Subcutaneous adipose tissue (tissue), 4 donors: Measurements from ENCODE around the gene CTDP1. TPM values are rescaled to one million over a fixed set of nuclear protein-coding genes. Genes with fewer than 3 reads are reported as not detected.

Experiments used
- total RNA-seq, 4 donors: library from RNA; depleted of rRNA; stranded (reverse); fragments of >200 nt; gene quantifications; one replicate each; pipeline ENCODE4 v1.1.0, GENCODE V29; 2016
- TF ChIP-seq, protein P1 (sequence below): fragments of 450-650 bp; IDR thresholded peaks from one replicate; pipeline ENCODE4 v1.5.1; 2016; ENCODE audit warnings: low read depth, mild to moderate bottlenecking, control low read depth, antibody characterized with exemption, moderate library complexity

CTDP1 gene
- total RNA-seq, 4 donors from 2014 or later: 11.3 to 19.2 (median 16.2) TPM

DNA sequence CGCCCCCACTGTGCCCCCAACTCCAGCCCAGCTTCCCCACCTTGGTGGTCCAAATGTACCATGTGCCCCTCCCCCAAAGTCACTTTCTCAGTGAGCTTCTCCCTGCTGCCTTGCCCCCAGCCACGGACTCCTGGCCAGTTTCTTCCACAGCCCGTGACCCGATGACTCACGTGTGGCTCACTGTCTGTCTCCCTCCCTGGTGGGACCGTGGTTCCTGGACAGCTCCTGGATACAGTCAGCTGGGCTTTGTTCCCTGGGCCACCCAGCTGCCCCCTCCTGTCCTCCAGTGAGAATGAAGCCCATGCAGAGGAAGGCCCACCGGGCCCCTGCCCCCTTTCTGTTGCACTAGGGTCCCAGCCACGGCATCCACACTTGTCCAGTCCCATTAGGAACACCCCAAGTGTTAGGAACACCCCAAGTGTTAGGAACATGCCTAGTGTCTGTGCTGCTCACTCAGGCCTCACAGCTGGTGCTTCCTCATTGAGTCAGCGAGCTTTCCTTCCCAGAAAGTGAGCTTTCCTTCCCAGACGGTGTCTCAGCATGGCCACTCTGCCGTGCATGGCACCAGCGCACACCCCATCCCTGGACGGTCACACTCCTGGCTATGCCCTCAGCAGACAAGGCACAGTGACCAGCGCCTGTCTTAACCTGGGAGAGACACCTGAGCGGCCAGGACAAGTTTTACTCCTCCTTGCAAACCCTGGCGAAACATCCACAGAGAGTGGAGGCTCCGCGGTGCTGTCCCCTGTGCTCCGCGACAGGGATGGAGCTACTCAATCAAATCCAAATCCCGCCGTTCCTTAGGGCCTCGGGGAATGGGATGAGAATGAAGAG is 44.8 kb upstream of the CTDP1 start:
- TF ChIP-seq, protein P1, sequence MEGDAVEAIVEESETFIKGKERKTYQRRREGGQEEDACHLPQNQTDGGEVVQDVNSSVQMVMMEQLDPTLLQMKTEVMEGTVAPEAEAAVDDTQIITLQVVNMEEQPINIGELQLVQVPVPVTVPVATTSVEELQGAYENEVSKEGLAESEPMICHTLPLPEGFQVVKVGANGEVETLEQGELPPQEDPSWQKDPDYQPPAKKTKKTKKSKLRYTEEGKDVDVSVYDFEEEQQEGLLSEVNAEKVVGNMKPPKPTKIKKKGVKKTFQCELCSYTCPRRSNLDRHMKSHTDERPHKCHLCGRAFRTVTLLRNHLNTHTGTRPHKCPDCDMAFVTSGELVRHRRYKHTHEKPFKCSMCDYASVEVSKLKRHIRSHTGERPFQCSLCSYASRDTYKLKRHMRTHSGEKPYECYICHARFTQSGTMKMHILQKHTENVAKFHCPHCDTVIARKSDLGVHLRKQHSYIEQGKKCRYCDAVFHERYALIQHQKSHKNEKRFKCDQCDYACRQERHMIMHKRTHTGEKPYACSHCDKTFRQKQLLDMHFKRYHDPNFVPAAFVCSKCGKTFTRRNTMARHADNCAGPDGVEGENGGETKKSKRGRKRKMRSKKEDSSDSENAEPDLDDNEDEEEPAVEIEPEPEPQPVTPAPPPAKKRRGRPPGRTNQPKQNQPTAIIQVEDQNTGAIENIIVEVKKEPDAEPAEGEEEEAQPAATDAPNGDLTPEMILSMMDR: no peak

DNA sequence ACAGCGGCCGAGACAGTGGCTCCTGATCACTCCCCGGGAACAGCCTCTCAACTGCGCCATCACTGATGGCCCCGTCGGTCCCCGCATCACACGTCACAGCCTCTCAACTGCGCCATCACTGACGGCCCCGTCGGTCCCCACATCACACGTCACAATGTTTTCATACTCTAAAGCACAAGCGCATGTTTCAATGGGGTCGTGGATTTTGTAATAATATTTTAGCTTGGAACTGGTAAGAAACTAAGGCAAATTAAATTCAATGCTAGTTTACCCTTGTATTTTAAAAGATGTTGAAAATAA is 44.2 kb upstream of the CTDP1 start:
- TF ChIP-seq, protein P1: no peak

DNA sequence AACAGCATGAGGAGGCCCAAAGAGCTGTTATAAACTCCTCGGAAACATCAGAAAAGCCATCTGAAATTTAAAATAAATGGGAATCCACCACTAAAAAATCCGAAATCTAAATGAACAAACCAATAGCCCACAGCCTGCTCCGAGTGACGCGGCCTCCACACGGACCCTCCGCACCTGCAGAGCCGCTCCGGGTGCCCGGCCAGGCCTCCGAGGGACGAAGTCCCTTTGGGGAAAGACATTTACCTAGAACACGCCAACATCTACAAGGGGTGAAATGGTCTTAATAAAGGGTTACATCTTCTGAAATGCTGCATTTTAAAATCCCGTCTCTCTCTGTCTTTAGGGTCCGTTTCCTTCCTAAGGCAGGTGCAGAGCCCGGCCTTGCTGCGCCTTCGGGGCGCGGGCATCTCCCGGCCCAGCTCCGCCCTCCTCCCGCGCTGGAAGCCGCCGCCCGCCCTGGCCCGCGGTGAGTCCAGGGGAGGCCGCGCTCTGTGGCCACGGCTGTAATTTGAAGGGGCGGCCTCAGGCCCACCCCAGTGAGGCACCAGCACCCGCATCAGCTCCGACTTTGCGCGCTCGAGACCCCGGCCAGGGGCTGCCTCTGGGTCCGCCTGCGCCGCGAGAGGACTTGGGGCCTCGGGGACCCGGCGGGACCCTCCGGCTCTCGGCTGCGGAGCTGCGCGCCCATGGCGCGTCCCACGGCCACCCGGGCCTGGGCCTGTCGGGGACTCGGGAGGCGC is 42.3 kb upstream of the CTDP1 start:
- TF ChIP-seq, protein P1: no peak

DNA sequence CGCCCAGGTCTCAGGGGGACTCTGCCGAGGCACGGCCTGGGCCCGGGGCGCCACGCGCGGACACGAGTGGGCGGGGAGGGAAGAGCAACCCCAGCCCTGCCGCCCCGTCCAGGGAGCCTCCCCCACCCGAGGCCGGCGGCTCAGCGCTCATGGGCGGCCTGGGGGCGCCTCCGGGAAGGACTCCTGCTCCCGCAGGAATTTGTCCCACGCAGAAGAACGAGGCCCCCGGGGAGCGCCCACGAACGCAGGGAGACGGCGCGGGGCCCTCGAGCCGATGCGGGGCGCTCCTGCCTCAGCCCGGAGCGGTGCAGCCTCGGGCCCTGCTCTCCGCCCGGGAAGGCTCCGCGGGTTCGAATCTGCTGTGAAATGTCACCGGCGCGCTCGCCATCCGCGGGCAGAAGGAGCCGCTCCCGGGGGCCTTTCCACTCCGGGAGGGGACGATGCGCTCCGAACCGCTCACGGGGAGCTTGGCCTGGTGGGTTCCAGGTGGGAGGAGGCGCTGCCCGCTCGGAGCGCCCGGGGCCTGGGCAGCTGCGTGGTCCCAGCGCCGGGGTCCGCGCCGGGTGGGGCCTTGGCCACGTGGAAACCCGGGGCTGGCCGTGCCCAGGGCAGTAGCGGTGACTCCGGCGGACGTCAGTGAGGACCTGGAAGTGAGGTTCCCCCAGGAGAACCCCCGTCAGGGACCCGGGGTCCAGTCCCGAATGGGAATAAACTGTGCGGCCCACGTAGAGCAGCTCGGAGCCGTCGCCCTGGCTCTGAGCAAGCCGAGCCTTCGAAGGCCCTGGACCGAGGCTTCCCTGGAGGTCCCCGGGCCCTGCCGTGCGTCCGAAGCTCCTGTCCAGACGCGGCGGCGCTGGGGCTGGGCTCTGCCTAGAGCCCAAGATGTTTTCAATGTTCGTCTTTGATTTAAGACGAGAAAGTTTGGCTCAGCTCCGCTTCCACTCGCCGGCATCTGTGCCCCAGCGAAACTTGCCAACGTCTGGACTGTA is 41.4 kb upstream of the CTDP1 start:
- TF ChIP-seq, protein P1: no peak

DNA sequence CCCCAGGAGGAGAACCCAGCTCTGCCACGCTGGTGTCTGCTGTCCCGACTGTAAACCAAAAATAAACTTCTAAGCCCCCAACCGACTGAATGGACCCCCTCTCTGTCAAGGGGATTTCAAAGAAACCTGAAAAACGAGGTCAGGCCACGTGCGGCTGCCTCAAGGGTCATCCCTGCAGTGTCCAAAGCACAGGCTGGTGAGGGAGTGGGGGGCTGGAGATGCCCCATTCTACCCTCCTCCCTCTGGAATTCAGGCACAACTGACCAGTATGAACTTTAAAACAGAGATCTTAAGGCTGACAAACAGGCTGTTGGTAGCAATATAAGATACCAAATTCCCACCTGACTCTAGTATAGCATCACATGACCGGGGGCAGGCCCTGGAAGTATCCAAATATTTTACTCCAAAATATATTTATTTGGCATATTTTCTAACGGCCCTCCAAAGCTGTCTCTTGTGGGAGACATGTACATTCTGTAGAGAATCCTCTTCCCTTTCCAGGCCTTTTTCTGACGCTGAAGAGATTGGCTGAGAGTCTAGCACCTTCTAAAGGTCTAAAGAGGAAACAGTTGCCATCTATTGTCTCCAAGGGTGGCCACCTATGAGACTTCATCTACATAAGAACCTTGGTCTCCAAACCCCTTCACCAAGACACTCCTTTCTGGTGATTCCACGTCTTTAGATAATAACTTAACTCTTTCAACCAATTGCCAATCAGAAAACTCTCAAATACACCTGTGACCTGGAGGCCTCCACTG is 40.4 kb upstream of the CTDP1 start:
- TF ChIP-seq, protein P1: no peak

DNA sequence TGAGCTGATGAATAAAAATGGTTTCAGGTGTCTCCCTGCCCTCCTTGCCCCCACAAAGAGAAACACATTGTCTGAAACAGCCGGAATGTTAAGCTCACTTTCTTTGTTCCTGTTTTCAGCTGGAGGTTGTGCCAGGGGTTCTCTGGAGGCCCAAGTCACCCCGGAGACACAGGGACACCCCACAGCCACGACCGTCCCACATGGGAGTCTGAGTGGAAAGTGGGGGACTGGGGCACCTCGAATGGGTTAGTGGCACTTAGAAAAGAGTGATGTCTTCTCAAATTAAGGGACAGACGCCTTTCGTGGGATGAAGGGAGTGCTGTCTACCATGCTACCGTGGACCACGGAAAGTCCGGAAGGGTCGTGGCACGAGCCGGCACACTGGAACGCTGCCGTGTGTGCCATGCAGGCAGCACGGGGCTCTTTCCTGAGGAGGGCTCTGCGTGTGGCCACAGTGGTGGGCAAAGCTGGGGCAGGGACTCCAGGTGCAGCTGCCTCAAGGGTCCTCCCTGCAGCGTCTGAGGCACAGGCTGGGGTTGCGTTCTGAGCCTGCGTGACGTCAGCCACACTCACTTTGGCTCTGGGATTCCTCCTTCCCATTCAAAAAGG is 39.4 kb upstream of the CTDP1 start:
- TF ChIP-seq, protein P1: no peak
